Keratinocyte (primary cell): ENCODE measurements around the gene WDR5. TPM values are rescaled to one million over a fixed set of nuclear protein-coding genes. Genes with fewer than 3 reads are reported as not detected.

Source experiments
- DNase-seq: peaks from one replicate; pipeline ENCODE4 v3.0.0-alpha.2; 2011; ENCODE audit warnings: low read depth, missing footprints, low spot score
- FAIRE-seq: peaks from 2 replicates; lab custom pipeline; 2011; peaks lifted over from hg19 to GRCh38; lab: Jason Lieb, UNC
- H2AFZ ChIP-seq: 2 replicates; pipeline ENCODE4 v1.6.0; 2012; ENCODE audit warnings: low read length, control low read depth, inconsistent platforms; ENCODE audit not compliant: control insufficient read depth
- H3K27ac ChIP-seq: 2 replicates; pipeline ENCODE4 v1.5.1; 2011; ENCODE audit warnings: low read length; ENCODE audit not compliant: control insufficient read depth, insufficient read depth
- H3K27me3 ChIP-seq: 3 replicates; pipeline ENCODE4 v1.6.0; 2011; ENCODE audit warnings: low read length; ENCODE audit not compliant: control insufficient read depth, insufficient read depth; ENCODE audit errors: extremely low read depth
- H3K36me3 ChIP-seq, 2 experiments: 2 replicates in 1 of 2; 3 replicates in 1 of 2; pipeline ENCODE4 v1.5.1; 2011; ENCODE audit warnings: low read length in 2 of 2, mild to moderate bottlenecking in 1 of 2; ENCODE audit not compliant: control insufficient read depth in 2 of 2, insufficient read depth in 2 of 2; ENCODE audit errors: extremely low read depth in 1 of 2
- H3K4me1 ChIP-seq: 3 replicates; pipeline ENCODE4 v1.5.1; 2011; ENCODE audit warnings: low read length; ENCODE audit not compliant: control insufficient read depth, insufficient read depth; ENCODE audit errors: extremely low read depth
- H3K4me2 ChIP-seq: 3 replicates; pipeline ENCODE4 v1.6.0; 2011; ENCODE audit warnings: low read depth, low read length; ENCODE audit not compliant: control insufficient read depth, insufficient read depth; ENCODE audit errors: extremely low read depth
- H3K4me3 ChIP-seq, 3 experiments: fragments of 200-600 bp in 1 of 3; sonication (generic) in 1 of 3; 2 replicates in 2 of 3; 3 replicates in 1 of 3; pipeline ENCODE4 v1.5.1; 2011 to 2016; ENCODE audit warnings: low read length in 3 of 3, mild to moderate bottlenecking in 3 of 3, control low read depth in 2 of 3, inconsistent platforms in 1 of 3, low read depth in 1 of 3, mixed read lengths in 1 of 3, mixed run types in 1 of 3, moderate library complexity in 1 of 3; ENCODE audit not compliant: control insufficient read depth in 2 of 3, insufficient read depth in 2 of 3; ENCODE audit errors: extremely low read depth in 1 of 3
- H3K79me2 ChIP-seq: 2 replicates; pipeline ENCODE4 v1.6.0; 2012; ENCODE audit warnings: low read length; ENCODE audit not compliant: control insufficient read depth, insufficient read depth
- H3K9ac ChIP-seq: 3 replicates; pipeline ENCODE4 v1.6.0; 2011; ENCODE audit warnings: low read length; ENCODE audit not compliant: control insufficient read depth, insufficient read depth; ENCODE audit errors: extremely low read depth
- H3K9me1 ChIP-seq: 3 replicates; pipeline ENCODE4 v1.6.0; 2011; ENCODE audit warnings: low read length; ENCODE audit not compliant: control insufficient read depth, insufficient read depth; ENCODE audit errors: extremely low read depth
- H3K9me3 ChIP-seq: 2 replicates; pipeline ENCODE4 v1.5.1; 2012; ENCODE audit warnings: low read depth, low read length; ENCODE audit not compliant: control insufficient read depth
- H4K20me1 ChIP-seq: 3 replicates; pipeline ENCODE4 v1.6.0; 2011; ENCODE audit warnings: low read length; ENCODE audit not compliant: control insufficient read depth, insufficient read depth; ENCODE audit errors: extremely low read depth
- CTCF ChIP-seq, 3 experiments: IDR thresholded peaks in 1 of 3; conservative IDR thresholded peaks in 1 of 3; optimal IDR thresholded peaks in 1 of 3; 2 replicates in 2 of 3; 3 replicates in 1 of 3; pipeline versions ENCODE3 to v1.5.1; 2011; ENCODE audit warnings: low read length in 3 of 3, mild to moderate bottlenecking in 3 of 3, moderate library complexity in 2 of 3, control low read depth in 1 of 3, inconsistent platforms in 1 of 3; ENCODE audit not compliant: insufficient read depth in 2 of 3; ENCODE audit errors: extremely low read depth in 1 of 3
- EZH2 ChIP-seq: IDR thresholded peaks from one replicate; pipeline ENCODE4 v1.6.1; 2012; ENCODE audit warnings: inconsistent platforms, mild to moderate bottlenecking, low read length, moderate library complexity
- dilution Hi-C: fragments of 300-500 bp; cut with MboI; formaldehyde crosslinking; loops from one replicate; pipeline ENCODE4 v1.7.0; 2020; ENCODE audit warnings: low sequenced_read_pairs; ENCODE audit not compliant: extremely low pct_ligation_motif_present
- polyA plus RNA-seq, 5 experiments: library from polyadenylated mRNA; depleted of rRNA in 3 of 5; stranded (reverse) in 3 of 5; stranded (forward) in 1 of 5; unstranded in 1 of 5; fragments of >200 nt; gene quantifications; 1 replicate in 1 of 5; 2 replicates in 3 of 5; 3 replicates in 1 of 5; pipeline versions ENCODE4 v1.2.1 to v1.2.3, GENCODE V29; 2011 to 2012; ENCODE audit warnings: missing spikeins in 2 of 5, low read depth in 1 of 5, low replicate concordance in 1 of 5

Gene WDR5
- polyA plus RNA-seq, 1 donor (not counting 4 experiments of a cell fraction or from before 2014, with no cell fraction given): 31.2 TPM

GRCh38 chr9:134205672-134206310, 69.9 kb downstream of the WDR5 start:
- H3K4me2 ChIP-seq: no peak overlapping the region
- dilution Hi-C loops: no loop called here
- DNase-seq: no peak

DNA sequence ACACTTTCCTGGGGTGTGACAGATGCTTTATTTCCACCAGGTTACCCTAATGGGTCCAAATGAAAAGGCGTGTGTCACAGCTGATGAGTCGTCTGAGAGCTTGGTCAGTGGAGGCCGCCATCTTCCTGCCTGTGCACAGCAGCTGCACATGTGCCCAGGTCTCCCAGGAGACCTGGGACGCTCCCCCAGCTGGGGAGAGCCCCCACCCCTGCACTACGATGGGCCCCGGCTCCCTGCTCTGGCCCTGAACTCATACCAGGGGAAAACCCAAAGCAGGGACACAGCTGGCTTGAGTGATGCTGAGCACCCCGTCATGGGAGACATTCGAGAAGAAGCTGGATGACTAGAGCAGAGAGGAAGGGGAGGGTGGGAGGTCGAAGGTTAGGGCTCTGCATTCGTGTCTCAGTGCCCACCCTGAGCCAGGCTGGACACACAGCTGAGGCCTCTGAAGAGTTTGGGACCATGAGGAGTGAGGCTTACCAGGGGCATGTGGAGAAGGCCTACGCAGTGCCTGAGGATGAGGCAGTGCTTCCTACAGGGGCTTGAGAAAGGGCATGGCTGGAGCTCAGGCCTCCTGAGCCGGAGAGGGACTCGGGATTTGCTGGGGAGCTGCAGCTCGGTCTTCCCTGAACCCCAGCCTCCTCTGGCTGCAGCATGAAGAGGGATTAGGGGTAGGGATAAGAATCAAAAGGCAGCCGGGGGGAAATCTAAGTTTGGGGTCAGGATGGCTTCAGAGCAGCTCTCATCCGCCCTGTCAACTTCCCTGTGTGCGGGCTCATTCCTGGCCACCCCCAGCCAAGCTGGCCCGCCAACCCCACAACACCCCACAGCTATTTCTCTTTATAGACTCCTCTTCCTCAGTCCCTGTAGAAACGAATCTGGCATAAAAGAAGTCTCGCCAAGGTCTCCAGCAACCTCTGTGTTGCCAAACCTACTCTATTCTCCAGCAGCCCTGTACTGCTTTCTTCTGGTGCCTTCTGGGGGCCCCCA, 70.7 kb downstream of the WDR5 start:
- H3K27ac ChIP-seq: no peak overlapping the region

More at GRCh38 chr9:134205672-134206310, 69.9 kb downstream of the WDR5 start:
- TF ChIP-seq EZH2 (no peak), CTCF (optimal IDR thresholded peaks at IDR 0.05 in 1 of 3, IDR thresholded peaks at IDR 0.05 in 1 of 3, conservative IDR thresholded peaks at IDR 0.05 in 1 of 3; ENCODE audit: extremely low read depth in 1 of 3, insufficient read depth in 2 of 3, low read length in 3 of 3) (no peak)
- Histone ChIP-seq H3K27me3 (peaks cover 10% of the 10 kb centered on the region), H3K9me3 (no peaks in the 10 kb centered on the region), H3K79me2 (no peaks in the 10 kb centered on the region), H4K20me1 (no peaks in the 10 kb centered on the region), H3K4me1 (no peaks in the 10 kb centered on the region), H3K4me3 (no peak overlapping the region), H3K9me1 (no peaks in the 10 kb centered on the region), H3K27ac (no peak overlapping the region), H3K9ac (no peak overlapping the region), H3K36me3 (no peaks in the 10 kb centered on the region), H2AFZ (no peak overlapping the region)
- no peak for FAIRE-seq

More for the DNA sequence above, 70.7 kb downstream of the WDR5 start:
- Histone ChIP-seq H3K27me3 (peaks cover 10% of the 10 kb centered on the region), H4K20me1 (no peaks in the 10 kb centered on the region), H2AFZ (no peak overlapping the region), H3K9ac (no peak overlapping the region), H3K9me3 (no peaks in the 10 kb centered on the region), H3K79me2 (no peaks in the 10 kb centered on the region), H3K4me3 (no peak overlapping the region), H3K4me2 (no peak overlapping the region), H3K36me3 (no peaks in the 10 kb centered on the region), H3K4me1 (no peaks in the 10 kb centered on the region), H3K9me1 (no peaks in the 10 kb centered on the region)
- TF ChIP-seq CTCF (optimal IDR thresholded peaks at IDR 0.05 in 1 of 3, IDR thresholded peaks at IDR 0.05 in 1 of 3, conservative IDR thresholded peaks at IDR 0.05 in 1 of 3; ENCODE audit: extremely low read depth in 1 of 3, insufficient read depth in 2 of 3, low read length in 3 of 3): no peak
- TF ChIP-seq EZH2: no peak
- no peak for FAIRE-seq
- no peak for DNase-seq
- dilution Hi-C loops: no loop called here
